GM12874 (cell line): ENCODE data around the gene MRM2.

Experiments used
- CTCF ChIP-seq: IDR thresholded peaks from 2 replicates; pipeline ENCODE4 v1.5.1; 2011; ENCODE audit warnings: low read depth, mild to moderate bottlenecking, control low read depth, low read length, moderate library complexity; ENCODE audit not compliant: insufficient read depth

Gene MRM2

GRCh38 chr7:2199528-2199927, 42.5 kb downstream of the MRM2 start:
- no peak for TF ChIP-seq CTCF

GRCh38 chr7:2198760-2199159, 43.2 kb downstream of the MRM2 start:
- no peak for TF ChIP-seq CTCF

GRCh38 chr7:2198206-2198605, 43.8 kb downstream of the MRM2 start:
- TF ChIP-seq CTCF = no peak

GRCh38 chr7:2197436-2198155, 44.4 kb downstream of the MRM2 start:
- no peak for TF ChIP-seq CTCF

- TF ChIP-seq CTCF = no peak
These were observed 45.3 kb downstream of the MRM2 start for GRCh38 chr7:2196381-2197378.

- no peak for TF ChIP-seq CTCF
These were observed 46.4 kb downstream of the MRM2 start for GRCh38 chr7:2195400-2196246.
